Endothelial cell of umbilical vein (primary cell): ENCODE measurements around the gene CXCR4.

Experiments used
- CTCF ChIP-seq, 2 donors: IDR thresholded peaks; 1 replicate in 1 of 2; 2 replicates in 1 of 2; pipeline ENCODE4 v1.5.1; 2011; ENCODE audit warnings: low read length in 2 of 2, mild to moderate bottlenecking in 2 of 2, moderate library complexity in 2 of 2, control low read depth in 1 of 2, inconsistent platforms in 1 of 2, low read depth in 1 of 2; ENCODE audit not compliant: insufficient read depth in 1 of 2; ENCODE audit errors: extremely low read depth in 1 of 2
- EZH2 ChIP-seq: IDR thresholded peaks from 2 replicates; pipeline ENCODE4 v1.6.1; 2012; ENCODE audit warnings: borderline replicate concordance, low read depth, mild to moderate bottlenecking, moderate library complexity, low read length, inconsistent platforms; ENCODE audit not compliant: severe bottlenecking
- MAX ChIP-seq: IDR thresholded peaks from 2 replicates; pipeline ENCODE4 v1.6.1; 2011; ENCODE audit not compliant: insufficient read depth, insufficient read length
- MYC ChIP-seq: IDR thresholded peaks from one replicate; pipeline ENCODE4 v1.6.1; 2011; ENCODE audit warnings: mild to moderate bottlenecking, low read depth, low read length
- POLR2A ChIP-seq: IDR thresholded peaks from 2 replicates; pipeline ENCODE4 v1.6.1; 2012; ENCODE audit warnings: low read depth, mild to moderate bottlenecking, control low read depth, low read length

- TF ChIP-seq MAX (no peak), CTCF (IDR thresholded peaks at IDR 0.05; ENCODE audit: extremely low read depth in 1 of 2, insufficient read depth in 1 of 2, low read depth in 1 of 2, low read length in 2 of 2) (no peak), EZH2 (no peak), POLR2A (no peak), MYC (no peak)
Measured at GRCh38 chr2:136098441-136098840, 19.5 kb downstream of the CXCR4 start.
